Measurements from ENCODE around the gene PRG2.

Gene PRG2, protein sequence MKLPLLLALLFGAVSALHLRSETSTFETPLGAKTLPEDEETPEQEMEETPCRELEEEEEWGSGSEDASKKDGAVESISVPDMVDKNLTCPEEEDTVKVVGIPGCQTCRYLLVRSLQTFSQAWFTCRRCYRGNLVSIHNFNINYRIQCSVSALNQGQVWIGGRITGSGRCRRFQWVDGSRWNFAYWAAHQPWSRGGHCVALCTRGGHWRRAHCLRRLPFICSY

DNA sequence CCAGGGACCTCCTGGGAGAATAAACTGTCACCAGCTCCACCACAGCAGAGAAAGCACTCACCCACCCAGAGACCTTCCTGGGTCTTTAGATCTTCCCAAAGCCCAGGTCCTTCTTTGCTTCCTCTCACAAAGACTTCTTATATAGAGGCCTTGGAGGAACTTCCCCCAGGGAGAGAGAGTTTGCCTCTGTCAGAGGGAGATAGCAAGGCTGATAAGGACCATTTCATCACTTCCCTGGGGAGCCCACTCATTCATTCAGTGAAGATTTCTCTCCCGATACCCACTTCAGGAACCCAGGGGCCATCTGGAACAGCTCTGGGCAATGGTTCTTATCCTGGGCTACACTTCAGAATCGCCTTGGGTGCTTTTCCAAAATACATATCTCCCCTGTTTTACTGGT lies at the start of gene PRG2:
PRG2 (minus strand) TSS at position 116 of the 400 bp plus-strand sequence. CDS start 706 bp downstream, outside the sequence.
- no peak for DNase-seq (ENCODE audit: low read depth in 2 of 2)

DNA sequence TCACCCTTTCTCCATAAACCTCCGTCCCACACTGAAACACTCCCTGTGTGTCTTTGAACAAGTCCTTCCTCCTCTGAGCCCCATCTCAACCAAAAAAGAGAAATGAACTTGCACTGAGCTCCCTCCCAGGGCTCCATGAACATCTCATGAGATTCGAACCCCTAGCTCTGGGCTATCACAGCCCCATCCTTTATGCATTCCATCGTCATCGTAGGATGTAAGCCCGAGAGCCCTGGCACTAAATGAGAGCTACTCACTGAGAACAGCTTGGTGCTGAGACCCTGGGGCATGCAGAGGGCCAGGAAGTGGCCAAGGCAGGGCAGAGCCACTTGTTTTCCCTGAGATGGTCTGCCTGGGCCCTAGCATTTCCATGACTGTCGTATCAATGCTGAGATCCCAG lies 49.3 kb upstream of the PRG2 start:
- no peak for DNase-seq (ENCODE audit: low read depth in 2 of 2)

DNA sequence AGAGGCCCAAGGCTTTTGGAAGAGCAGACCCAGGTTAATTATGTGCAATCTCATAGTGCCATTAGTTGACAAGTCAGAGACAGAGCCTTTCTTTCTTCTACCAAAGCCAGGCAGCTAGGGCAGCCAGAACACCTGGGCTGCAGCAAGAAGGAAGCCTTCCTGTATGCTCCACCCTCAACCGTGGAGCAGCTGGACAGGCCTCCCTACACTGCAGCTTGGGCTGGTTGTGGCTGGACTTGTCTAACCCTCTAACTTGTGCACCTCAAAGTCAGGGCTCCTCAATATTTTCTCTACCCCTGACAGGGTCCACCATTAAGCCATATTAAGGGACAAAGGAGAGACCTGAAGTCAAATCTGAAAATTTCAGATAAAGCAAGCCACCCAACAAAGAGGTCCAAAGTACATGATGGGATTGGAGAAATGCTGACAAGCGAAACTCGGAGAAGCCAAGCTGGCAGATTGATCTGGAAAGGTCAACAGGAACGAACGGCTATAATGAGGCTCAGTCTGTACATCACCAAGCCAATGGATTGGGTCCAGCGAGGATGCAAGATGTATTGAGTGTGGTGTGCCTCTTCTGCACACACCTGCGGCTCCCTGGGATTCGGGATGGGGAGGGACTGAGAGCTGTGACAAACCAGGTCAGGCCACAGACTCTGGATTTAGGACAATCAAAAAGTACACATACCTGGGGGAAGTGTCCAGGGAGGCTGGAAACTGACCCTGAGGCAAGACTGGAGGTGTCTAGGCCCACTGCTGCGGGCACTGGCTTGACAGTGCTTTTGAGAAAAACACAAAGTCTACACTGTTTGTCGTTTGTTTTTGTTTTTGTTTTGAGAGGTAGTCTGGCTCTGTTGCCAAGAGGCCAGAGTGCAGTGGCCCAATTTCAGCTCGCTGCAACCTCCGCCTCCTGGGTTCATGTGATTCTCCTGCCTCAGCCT lies 48.2 kb upstream of the PRG2 start:
- no peak for DNase-seq (ENCODE audit: low read depth in 2 of 2)

DNA sequence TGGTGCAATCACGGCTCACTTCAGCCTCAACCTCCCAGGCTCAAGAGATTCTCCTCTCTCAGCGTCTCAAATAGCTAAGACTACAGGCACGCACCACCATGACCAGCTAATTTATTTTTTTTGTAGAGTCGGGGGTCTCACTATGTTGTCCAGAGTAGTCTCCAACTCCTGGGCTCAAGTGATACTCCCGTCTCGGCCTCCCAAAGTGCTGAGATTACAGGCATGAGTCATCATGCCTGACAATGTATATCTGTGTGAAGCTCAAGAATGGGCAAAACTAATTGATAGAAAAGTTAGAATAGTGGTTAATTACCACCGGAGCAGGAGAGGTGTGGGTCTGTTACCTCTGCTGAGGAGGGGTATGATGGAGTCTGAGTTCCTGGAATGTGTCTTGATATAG lies 45.6 kb upstream of the PRG2 start:
- DNase-seq (ENCODE audit: low read depth in 2 of 2) = no peak

DNA sequence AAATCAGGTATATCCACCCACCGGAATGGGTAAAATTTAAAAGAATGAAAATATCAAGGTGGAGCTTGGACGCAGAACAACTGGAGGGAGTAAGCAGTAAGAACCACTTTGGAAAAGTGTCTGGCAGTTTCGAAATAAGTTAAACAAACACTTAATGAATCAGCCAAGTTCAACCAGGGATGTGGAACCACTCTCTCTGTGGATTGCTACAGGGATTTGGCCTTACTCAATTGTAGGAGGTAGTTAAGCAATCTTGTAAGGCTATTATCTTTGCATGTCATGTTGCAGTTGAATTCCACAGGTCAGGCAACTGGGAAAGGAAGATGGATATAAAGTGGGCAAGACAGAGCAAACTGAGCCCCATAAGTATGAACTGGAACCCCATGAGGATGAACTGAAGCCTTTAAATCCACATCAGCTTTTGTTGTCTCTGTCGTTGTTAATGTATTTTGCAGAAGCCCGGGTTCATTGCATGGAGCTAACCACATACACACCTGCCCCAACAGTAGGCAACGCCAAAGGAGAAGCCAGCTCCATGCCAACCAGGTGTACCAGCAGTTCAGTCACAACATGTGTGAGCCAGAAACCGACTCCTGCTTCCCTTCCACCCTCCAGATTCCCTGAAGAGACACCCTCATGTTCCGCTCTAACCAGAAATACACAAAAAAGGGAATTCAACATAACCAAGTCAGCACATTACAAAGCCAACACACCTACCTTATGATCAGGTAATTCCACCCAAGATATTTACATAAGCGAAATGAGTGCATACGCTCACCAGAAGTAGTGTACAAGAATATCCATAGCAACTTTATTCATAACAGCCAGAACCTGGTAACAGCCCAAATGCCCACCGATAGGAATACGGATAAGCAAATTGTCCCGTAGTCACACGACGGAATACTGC lies 44.4 kb upstream of the PRG2 start:
- DNase-seq (ENCODE audit: low read depth in 2 of 2) = no peak

DNA sequence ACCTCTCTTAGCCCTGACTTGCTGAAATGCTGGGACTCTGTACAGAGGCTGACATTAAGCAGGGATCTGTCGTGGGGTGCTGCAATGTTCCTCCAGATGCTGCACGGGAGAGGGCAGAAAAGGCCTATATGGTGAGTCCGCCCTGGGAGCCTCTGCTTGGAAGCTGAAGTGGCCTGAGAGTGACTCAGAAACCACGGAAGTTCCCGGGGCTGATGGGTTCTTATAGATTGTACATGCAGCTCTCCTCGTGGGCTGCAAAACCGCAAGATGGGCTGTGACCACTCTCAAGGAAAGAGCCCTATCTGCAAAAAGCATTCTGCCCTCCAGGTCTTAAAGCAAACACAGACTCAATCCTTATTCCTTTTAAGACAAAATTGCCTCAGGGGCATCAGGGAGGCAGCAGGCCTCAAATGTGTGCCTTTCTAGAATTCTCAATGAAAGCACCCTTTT lies 42.3 kb upstream of the PRG2 start:
- no peak for DNase-seq (ENCODE audit: low read depth in 2 of 2)

DNA sequence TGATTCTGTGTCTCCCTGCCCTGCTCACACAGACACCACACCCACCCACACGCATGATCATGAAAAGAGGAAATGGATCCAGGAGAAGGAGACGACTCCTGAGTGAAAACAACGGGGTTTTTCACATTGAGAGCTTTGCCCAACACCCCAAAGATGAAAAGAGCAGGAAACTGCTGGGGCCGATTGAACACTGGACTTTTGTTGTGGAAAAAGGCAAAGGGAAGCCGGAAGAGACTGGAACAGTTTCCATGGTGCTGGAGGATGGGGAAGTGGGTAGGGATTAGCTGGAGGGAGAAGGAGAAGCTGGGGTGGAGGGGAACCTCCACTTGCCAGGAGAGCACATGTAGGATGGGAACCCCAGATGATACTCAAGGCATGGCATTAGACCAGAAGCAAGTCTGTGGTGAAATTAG lies 41.7 kb upstream of the PRG2 start:
- no peak for DNase-seq (ENCODE audit: low read depth in 2 of 2)

DNA sequence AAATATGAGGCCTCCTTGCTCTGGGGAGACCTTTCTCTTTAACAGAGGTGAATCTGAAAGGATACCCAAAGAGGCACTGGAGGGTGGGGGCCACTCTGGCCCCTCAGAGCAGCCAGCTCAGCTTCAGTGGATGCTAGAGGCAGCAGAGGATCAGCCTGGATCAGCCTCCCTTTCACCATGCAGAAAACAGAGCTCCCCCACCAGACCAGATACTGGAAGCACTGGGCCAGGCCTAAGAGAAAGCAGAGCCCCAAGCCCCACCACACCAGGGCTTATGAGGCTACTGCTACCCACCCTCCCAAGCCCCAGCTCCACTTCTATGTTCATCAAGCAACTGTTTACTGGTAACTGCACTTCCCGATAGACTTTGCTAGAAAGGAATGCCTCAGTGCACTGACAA lies 40.5 kb upstream of the PRG2 start:
- no peak for DNase-seq (ENCODE audit: low read depth in 2 of 2)

DNA sequence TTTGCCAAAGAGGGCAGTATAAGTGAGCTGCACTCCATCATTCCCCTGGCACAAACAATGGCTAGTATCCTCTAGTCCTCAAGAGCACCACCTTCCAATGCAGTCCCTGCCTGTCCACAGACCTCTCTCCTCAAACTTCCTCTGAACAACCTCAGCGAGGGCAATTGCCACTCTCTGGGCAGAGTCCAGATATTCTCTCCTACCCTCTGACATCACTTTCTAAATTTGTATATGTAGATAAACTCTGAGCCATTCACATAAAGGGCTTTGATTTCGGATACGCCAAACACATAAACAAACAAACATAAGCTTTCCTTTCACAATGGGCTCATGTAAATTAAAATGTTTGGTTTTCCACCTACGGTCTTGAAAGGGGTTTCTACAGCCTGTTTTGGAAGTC lies 39.5 kb upstream of the PRG2 start:
- no peak for DNase-seq (ENCODE audit: low read depth in 2 of 2)

DNA sequence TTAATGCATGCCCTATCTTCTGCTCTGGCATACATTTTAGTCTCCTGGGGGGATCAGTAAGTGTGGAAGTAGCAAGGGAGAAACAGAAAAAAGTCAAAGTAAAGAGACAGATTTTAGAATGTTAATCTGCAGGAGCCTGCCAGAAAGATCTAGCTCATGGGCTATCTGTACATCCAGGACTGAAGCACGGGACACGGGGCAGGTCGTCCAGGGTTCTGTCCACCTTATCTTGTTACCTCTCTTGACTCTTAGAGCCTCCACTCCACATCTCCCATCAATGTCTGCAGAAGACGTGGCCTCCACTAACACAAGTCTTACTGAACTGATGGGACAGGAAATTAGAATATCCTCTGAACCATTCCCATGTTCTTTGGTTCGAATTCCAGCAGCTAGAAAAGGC lies 38.2 kb upstream of the PRG2 start:
- DNase-seq (ENCODE audit: low read depth in 2 of 2) = no peak

DNA sequence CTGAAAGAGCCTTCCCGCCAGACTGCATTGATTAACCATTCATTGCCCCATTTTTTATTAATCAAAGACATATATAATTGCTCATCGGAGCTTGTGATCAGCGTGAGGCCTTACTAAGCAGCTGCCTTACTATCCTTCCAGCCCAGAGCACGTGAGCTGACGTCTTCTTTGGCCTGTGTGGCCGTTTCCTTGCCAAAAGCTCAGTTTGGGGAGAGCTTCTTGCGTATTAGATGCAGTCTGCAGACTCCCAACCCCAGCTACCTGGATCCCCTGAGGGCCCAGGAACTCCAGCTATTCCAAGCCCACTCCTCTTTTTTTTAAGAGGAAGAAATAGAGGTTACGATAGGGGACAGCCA lies 37.3 kb upstream of the PRG2 start:
- no peak for DNase-seq (ENCODE audit: low read depth in 2 of 2)

DNA sequence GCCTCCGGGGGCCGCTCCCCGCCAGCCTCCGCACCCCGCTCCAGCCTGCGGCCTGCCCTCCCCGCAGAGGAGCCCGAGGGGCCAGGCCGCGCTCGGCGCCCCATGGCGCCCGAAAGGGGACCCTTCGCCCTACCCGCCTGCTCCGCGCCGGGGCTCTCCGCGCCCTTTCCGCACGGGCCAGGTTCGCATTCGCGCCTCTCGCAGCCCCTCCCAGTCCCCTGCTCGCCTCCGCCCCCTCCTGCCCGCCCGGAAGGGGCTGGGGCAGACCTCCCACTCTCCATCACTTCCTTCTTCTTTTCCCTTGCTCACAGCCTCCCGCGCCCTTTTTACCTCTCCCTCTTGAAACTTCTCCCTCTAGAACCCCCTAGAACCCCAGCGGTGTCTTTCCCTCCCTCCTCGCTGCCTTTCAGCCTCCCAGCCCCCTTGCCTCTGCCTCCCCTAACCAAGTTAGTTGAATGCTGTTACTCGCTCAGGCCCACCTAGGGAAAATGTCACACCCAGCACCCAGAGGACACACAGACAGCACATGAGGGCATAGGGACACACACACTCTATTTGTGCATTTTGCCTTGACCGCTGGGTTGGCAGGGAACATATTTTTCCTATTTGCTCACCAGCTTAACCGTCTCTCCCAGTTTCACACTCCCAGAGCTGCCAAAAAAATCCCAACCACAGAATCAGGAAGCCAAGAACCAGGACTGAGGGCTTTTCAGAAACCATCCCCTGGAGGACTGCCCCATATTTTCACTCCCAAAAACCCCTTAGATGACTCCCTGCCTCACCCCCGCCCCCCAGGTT lies 36.7 kb upstream of the PRG2 start, which contains the start of gene SLC43A3:
SLC43A3 (minus strand) TSS at position 193 of the 798 bp plus-strand sequence. CDS start 949 bp downstream, outside the sequence.
- peak; percentile 47 to 49 for DNase-seq (ENCODE audit: low read depth in 2 of 2)

DNA sequence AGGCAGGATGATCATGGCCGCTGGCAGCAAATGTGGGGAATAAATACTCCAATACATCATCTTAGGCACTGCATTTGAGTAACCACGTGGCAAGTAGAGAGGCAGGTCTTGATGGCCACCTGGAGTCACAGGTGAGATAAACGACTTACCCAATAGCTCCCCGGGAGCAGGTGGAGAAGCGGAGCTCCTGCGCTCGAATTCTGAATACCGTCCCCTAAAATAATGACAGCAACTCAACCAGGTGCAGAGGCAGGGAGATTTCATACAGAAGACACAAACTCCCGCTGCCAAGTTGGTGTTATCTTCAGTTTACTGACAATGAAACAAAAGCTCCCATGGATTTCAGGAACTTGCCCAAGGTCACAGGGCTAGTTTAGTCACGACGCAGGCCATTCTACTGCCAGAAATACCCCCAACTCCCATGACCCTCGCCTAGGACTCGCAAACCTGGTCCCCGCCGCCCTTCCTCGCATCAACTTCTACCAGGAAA lies 36.0 kb upstream of the PRG2 start:
- no peak for DNase-seq (ENCODE audit: low read depth in 2 of 2)

DNA sequence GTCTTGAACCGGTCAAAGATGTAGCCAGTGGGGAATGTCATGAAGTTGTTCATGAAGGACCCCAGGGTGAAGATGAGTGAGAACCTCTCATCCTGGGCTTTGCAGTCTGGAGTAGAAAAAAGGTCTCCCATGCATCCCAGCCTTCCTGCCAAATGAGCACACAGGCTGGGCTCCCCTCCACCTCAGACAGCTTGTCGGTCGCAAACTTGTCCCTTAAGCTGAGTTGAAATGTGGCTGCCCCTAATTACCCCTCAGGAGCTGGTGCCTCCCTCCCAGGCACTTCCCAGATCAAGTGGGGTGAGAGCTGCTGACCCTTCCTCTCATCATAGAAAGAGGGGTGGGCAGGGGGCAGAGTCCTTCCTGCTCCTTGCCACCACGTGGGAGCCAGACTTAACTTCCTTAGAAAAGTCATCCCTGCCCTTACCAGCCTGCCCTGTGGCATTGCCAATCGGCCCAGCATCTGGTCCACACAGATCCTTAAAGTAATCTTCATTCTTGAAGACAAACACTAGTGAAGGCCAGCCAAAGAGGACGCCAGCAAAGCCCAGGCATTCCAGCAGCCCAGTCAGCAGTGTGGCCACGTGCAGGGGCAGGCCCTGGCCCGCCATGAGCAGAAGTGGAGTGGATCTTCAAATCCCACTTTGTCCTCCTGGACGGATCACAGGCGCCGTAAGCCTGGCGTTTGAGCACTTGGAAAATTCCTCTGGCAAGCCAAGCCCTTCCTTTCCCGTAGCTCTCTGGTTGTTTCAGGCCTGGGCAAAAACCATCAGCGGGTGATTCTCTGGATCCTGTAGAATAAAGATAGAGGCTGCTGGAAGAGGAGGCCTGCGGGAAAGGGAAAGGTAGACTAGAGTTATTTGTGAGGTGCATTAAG lies 35.4 kb upstream of the PRG2 start:
- DNase-seq (ENCODE audit: low read depth in 2 of 2) = no peak

DNA sequence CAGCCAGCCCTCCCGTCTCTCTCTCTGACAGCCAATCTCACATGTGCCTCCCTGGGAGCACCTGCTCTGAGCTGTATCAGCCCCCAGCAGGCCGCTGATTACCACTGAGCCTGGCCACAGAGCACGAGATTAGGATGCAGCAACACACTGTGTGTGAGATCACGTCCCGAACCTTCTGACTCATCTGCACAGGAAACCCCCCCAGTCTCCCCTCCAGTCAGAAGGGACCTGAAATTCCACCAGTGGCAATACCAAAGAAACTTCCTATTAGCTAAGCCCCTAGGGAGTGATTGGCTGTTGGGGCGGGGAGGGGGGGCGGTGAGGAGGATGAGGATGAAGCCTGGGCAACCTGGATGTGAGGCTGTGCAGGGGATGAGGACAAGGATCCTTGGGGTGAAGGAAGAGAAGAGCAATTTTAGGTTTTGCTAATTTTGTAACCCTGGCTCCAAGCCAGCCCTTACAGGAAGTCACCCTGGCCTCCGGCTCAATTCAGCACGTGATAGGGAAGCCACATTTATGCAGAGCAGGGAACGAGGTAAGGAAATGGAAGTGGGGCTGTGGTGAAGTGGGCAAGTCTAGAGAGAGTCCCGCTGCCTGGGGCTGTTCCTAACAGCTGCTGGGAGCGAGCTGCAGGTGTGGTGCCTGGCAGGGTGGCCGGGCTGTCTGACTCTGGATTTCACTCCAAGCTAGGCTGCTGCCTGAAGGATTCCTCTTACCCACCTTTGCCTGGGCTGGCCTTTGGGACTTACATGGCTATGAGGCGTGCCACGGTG lies 34.5 kb upstream of the PRG2 start:
- DNase-seq (ENCODE audit: low read depth in 2 of 2) = peak; percentile 66 to 75

DNA sequence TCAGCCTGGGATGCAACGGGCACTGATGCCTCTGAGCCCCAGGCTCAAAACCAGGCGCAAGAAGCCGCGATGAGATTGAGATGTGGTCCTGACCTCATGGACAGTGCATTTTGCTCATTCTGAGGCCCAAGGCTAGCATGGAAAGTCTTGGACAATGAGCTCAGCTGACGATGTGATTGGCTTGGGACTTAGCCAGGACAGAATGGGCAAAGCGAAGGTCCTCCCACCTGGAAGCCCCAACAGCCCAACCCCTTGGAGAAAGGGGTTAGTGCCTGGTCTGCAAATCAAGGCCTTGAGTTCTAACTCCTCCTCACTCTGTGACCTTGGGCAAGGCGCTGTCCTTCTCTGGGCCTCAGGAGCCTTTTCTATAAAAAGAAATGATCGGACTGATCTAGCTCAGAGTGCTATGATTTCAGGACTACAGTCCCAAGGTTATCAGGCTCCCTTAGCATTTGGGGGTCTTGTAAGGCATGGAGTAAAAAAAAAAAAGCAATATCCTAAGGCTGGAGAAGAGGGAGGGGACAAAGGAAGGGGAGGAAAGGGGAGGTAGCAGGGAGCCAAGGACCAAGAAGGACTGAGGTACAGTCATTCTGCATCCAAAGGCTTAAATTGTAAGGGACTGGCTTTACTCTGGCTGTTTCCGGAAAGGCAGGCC lies 33.8 kb upstream of the PRG2 start:
- DNase-seq (ENCODE audit: low read depth in 2 of 2) = no peak

DNA sequence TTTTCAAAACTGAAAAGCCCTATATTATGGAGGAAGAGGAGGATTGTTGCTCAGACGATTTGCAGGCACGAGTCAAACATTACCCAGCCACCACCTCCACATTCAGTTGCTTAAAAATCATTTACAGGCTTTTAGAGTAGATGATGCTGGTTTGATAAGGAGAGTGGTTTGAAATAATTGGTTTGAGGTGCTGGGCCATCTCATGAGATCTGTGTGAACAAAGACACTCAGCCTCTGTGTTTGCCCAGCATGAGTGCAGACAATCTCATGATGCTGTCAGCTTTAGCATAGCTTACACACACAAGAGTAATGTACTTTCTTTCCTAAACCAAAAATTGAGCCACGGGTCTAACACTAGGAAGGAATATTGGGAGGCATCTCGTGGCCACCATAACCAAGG lies 32.2 kb upstream of the PRG2 start:
- DNase-seq (ENCODE audit: low read depth in 2 of 2) = no peak

DNA sequence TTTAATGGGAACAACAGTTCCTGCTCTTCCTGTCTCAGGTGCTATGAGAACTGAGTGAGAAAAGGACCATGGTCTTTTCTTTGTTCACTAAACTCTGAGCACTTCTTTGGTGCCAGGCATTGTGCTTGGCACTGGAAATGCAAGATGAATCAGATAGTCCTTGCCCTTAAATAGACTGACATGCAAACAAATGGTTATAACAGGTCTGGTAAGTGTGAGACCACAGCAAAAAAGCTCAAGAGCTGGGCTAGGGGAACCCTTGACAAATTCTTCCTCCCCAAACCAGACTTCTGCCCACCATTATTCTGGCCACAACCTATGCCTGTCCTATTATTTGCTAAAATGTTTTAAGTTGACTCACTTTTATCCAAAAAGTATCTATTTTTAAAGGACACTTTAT lies 31.4 kb upstream of the PRG2 start:
- DNase-seq (ENCODE audit: low read depth in 2 of 2) = no peak

DNA sequence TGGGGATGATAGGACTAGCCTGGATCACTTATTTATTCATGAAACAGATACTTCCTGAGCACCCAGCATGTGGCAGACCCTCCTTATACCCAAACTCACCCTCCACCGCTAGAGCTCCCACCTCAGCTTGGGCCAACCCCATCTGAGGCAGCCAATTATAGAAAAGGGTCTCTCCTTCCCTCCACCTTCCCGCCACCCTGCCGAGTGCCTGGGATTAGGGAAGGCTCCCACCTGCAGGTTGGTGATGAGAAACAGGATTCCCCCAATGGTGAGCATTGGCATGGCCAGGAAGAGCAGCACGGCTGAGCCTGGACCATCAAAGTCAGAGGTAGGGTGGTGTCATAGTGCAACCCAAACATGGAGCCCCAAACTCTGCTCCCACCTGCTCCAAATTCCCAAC lies 30.6 kb upstream of the PRG2 start:
- DNase-seq (ENCODE audit: low read depth in 2 of 2) = no peak
